PC-3 (cell line): ENCODE data around the gene DNAH3. TPM values are rescaled to one million over a fixed set of nuclear protein-coding genes. Genes with fewer than 3 reads are reported as not detected.
"Not testable (repeated sequence)": the region's sequence is repeated elsewhere in the genome, so short reads cannot be mapped to it uniquely, and the experiment has no call there.

Source experiments
- ATAC-seq: fragments of 200-7000 bp; cut with Tn5 transposase; 2 replicates; pipeline ENCODE4 v1.9.1; 2020; ENCODE audit warnings: mild to moderate bottlenecking, moderate library complexity
- BruUV-seq: library from RNA; stranded (reverse); fragments of 400-500 nt; replicated peaks from 2 replicates; lab custom pipeline; 2021; lab: Mats Ljungman, UMichigan
- CTCF ChIA-PET: fragments of 300-600 bp; sonication (Branson Sonifier 250); formaldehyde crosslinking; loops from one replicate; lab custom pipeline; 2022; ENCODE audit warnings: antibody characterized with exemption; lab: Charles Lee
- POLR2A ChIA-PET: fragments of 300-600 bp; sonication (Branson Sonifier 250); formaldehyde crosslinking; loops from one replicate; lab custom pipeline; 2022; ENCODE audit warnings: antibody characterized with exemption; ENCODE audit not compliant: unreplicated experiment; lab: Charles Lee
- DNase-seq: peaks from one replicate; pipeline ENCODE4 v3.0.0-alpha.2; 2015
- H2AFZ ChIP-seq: fragments of 300-600 bp; sonication (generic); 2 replicates; pipeline ENCODE4 v1.6.0; 2016; ENCODE audit warnings: antibody characterized with exemption, low read length
- H3F3A ChIP-seq: fragments of 300-600 bp; sonication (generic); one replicate; pipeline ENCODE4 v1.6.0; 2017; ENCODE audit warnings: antibody characterized with exemption, low read length, control low read depth, mild to moderate bottlenecking; ENCODE audit not compliant: unreplicated experiment
- H3K27ac ChIP-seq: fragments of 300-600 bp; sonication (generic); 2 replicates; pipeline ENCODE4 v1.5.1; 2016; ENCODE audit warnings: mild to moderate bottlenecking, low read length
- H3K27me3 ChIP-seq: fragments of 300-600 bp; sonication (generic); 2 replicates; pipeline ENCODE4 v1.6.1; 2016; ENCODE audit warnings: low read length, mixed read lengths
- H3K36me3 ChIP-seq: fragments of 300-600 bp; sonication (generic); 2 replicates; pipeline ENCODE4 v1.6.1; 2016; ENCODE audit warnings: low read depth, mixed run types, low read length, mixed read lengths
- H3K4me1 ChIP-seq: fragments of 300-600 bp; sonication (generic); 2 replicates; pipeline ENCODE4 v1.5.1; 2016; ENCODE audit warnings: low read length; ENCODE audit not compliant: insufficient read depth
- H3K4me2 ChIP-seq: fragments of 300-600 bp; sonication (generic); 2 replicates; pipeline ENCODE4 v1.6.0; 2016; ENCODE audit warnings: low read length
- H3K4me3 ChIP-seq: fragments of 300-600 bp; sonication (generic); 2 replicates; pipeline ENCODE4 v1.5.1; 2016; ENCODE audit warnings: mild to moderate bottlenecking, low read length, mixed read lengths
- H3K79me2 ChIP-seq: fragments of 300-600 bp; sonication (generic); 2 replicates; pipeline ENCODE4 v1.6.1; 2017; ENCODE audit warnings: low read length, mixed read lengths
- H3K9ac ChIP-seq: fragments of 300-600 bp; sonication (generic); 2 replicates; pipeline ENCODE4 v1.6.0; 2016; ENCODE audit warnings: mild to moderate bottlenecking, low read length
- H3K9me2 ChIP-seq: fragments of 300-600 bp; sonication (generic); replicated peaks from 2 replicates; pipeline ENCODE4 v1.6.1; 2016; ENCODE audit warnings: mixed run types, low read length, mixed read lengths
- H3K9me3 ChIP-seq: fragments of 300-600 bp; sonication (generic); 2 replicates; pipeline ENCODE4 v1.6.1; 2016; ENCODE audit warnings: low read length, mixed read lengths
- H4K20me1 ChIP-seq: fragments of 300-600 bp; sonication (generic); 2 replicates; pipeline ENCODE4 v1.6.1; 2016; ENCODE audit warnings: low read length, mixed read lengths
- CTCF ChIP-seq: fragments of 300-600 bp; sonication (generic); conservative IDR thresholded peaks from 2 replicates; pipeline ENCODE4 v1.5.1; 2017; ENCODE audit warnings: antibody characterized with exemption, low read depth, mild to moderate bottlenecking, low read length
- EZH2 ChIP-seq: fragments of 300-600 bp; sonication (generic); IDR thresholded peaks from one replicate; pipeline ENCODE4 v1.6.1; 2017; ENCODE audit warnings: antibody characterized with exemption, mild to moderate bottlenecking, low read length; ENCODE audit not compliant: unreplicated experiment
- EZH2phosphoT487 ChIP-seq: fragments of 300-600 bp; sonication (generic); IDR thresholded peaks from 2 replicates; pipeline ENCODE4 v1.6.1; 2018; ENCODE audit warnings: mild to moderate bottlenecking, antibody characterized with exemption, low read length, borderline replicate concordance
- intact Hi-C: fragments of 100-400 bp; cut with micrococcal nuclease; formaldehyde crosslinking; loops from 2 replicates; pipeline ENCODE4 v1.9.0; 2023
- total RNA-seq: library from RNA; depleted of rRNA; stranded (reverse); fragments of >200 nt; gene quantifications from 2 replicates; pipeline ENCODE4 v1.2.3, GENCODE V29; 2014

The DNAH3 gene
- total RNA-seq, 1 experiment from 2014 or later: 0.11 TPM

GRCh38 chr16:20987049-20987448 lies 163.6 kb downstream of the DNAH3 start:
- ATAC-seq: no peak
- H3K9me3 ChIP-seq: no peaks in the 10 kb centered on the region
- no TSS peak for BruUV-seq
- H3K79me2 ChIP-seq: no peaks in the 10 kb centered on the region
- no peaks in the 10 kb centered on the region for H3K9me2 ChIP-seq
- H3K36me3 ChIP-seq: no peaks in the 10 kb centered on the region
- no peak overlapping the region for H3K4me2 ChIP-seq
- no peaks in the 10 kb centered on the region for H3K4me1 ChIP-seq
- DNase-seq: no peak
- H3K4me3 ChIP-seq: no peak overlapping the region
- ChIA-PET CTCF (no interaction called here), POLR2A (no interaction called here)
- no peak overlapping the region for H2AFZ ChIP-seq
- TF ChIP-seq CTCF (no peak), EZH2 (no peak), EZH2phosphoT487 (no peak)
- no peak overlapping the region for H3K9ac ChIP-seq
- intact Hi-C loops: no loop called here
- no peaks in the 10 kb centered on the region for H3K27me3 ChIP-seq
- no peak overlapping the region for H3K27ac ChIP-seq
- no peaks in the 10 kb centered on the region for H3F3A ChIP-seq
- no peaks in the 10 kb centered on the region for H4K20me1 ChIP-seq

- no peak for DNase-seq
- CTCF ChIA-PET: no interaction called here
- no peak overlapping the region for H3K9ac ChIP-seq
- intact Hi-C loops: no loop called here
- no peaks in the 10 kb centered on the region for H3F3A ChIP-seq
- no peak for TF ChIP-seq EZH2
- no peak for TF ChIP-seq CTCF
- no peak for TF ChIP-seq EZH2phosphoT487
- H3K9me2 ChIP-seq: no peaks in the 10 kb centered on the region
- no peak overlapping the region for H3K27ac ChIP-seq
- ATAC-seq: no peak
- no peaks in the 10 kb centered on the region for H3K9me3 ChIP-seq
- BruUV-seq: no TSS peak
- H3K27me3 ChIP-seq: no peaks in the 10 kb centered on the region
- POLR2A ChIA-PET: no interaction called here
- H3K36me3 ChIP-seq: no peaks in the 10 kb centered on the region
- no peak overlapping the region for H3K4me2 ChIP-seq
- H2AFZ ChIP-seq: no peak overlapping the region
- no peaks in the 10 kb centered on the region for H4K20me1 ChIP-seq
- H3K4me1 ChIP-seq: no peaks in the 10 kb centered on the region
- no peak overlapping the region for H3K4me3 ChIP-seq
- no peaks in the 10 kb centered on the region for H3K79me2 ChIP-seq
Observed at GRCh38 chr16:20984019-20984418, 166.6 kb downstream of the DNAH3 start.

GRCh38 chr16:20976576-20976975 lies 174.1 kb downstream of the DNAH3 start:
- intact Hi-C loops: no loop called here
- no peak overlapping the region for H2AFZ ChIP-seq
- H3K4me3 ChIP-seq: no peak overlapping the region
- no TSS peak for BruUV-seq
- H3K4me1 ChIP-seq: peaks cover 2% of the 10 kb centered on the region; the same call in 1 of the 2 replicates
- no peak overlapping the region for H3K4me2 ChIP-seq
- H3K9me3 ChIP-seq: no peaks in the 10 kb centered on the region
- ChIA-PET POLR2A (no interaction called here), CTCF (no interaction called here)
- H3K9ac ChIP-seq: no peak overlapping the region
- no peak for ATAC-seq
- no peaks in the 10 kb centered on the region for H3F3A ChIP-seq
- no peak overlapping the region for H3K27ac ChIP-seq
- no peaks in the 10 kb centered on the region for H4K20me1 ChIP-seq
- no peaks in the 10 kb centered on the region for H3K36me3 ChIP-seq
- no peak for DNase-seq
- TF ChIP-seq EZH2: no peak
- no peaks in the 10 kb centered on the region for H3K27me3 ChIP-seq
- no peaks in the 10 kb centered on the region for H3K79me2 ChIP-seq
- no peaks in the 10 kb centered on the region for H3K9me2 ChIP-seq

GRCh38 chr16:20973201-20973600 lies 177.4 kb downstream of the DNAH3 start:
- H3K79me2 ChIP-seq, H3K36me3 ChIP-seq, POLR2A ChIA-PET, H3K27ac ChIP-seq, H3K4me1 ChIP-seq, CTCF ChIA-PET, H3K9ac ChIP-seq, DNase-seq, ATAC-seq, H3K27me3 ChIP-seq, H3F3A ChIP-seq, H4K20me1 ChIP-seq, intact Hi-C loops, BruUV-seq, H3K9me2 ChIP-seq, H3K4me2 ChIP-seq, H3K9me3 ChIP-seq, H2AFZ ChIP-seq, H3K4me3 ChIP-seq: not testable (repeated sequence)
